DND-41 (cell line): ENCODE results near the gene NPAS2.

Experiments used
- CTCF ChIP-seq: IDR thresholded peaks from 2 replicates; pipeline ENCODE4 v1.5.1; 2012; ENCODE audit warnings: borderline replicate concordance, low read length, moderate library complexity, mild to moderate bottlenecking; ENCODE audit not compliant: poor library complexity, severe bottlenecking; ENCODE audit errors: extremely low read depth
- EZH2 ChIP-seq: IDR thresholded peaks from 3 replicates; pipeline ENCODE4 v1.6.1; 2012; ENCODE audit warnings: borderline replicate concordance, low read depth, mild to moderate bottlenecking, moderate library complexity, low read length, inconsistent platforms; ENCODE audit not compliant: severe bottlenecking

GRCh38 chr2:101045330-101045729, 225.4 kb downstream of the NPAS2 start:
- TF ChIP-seq CTCF, result no peak
- no peak for TF ChIP-seq EZH2
